Transverse colon (tissue), 3 donors: ENCODE data around the gene ZNF597.

Experiments used
- EP300 ChIP-seq: sonication (generic); formaldehyde crosslinking; IDR thresholded peaks from one replicate; pipeline ENCODE4 v1.6.1; 2017; ENCODE audit warnings: antibody characterized with exemption, low read depth
- POLR2A ChIP-seq: fragments of 450-650 bp; IDR thresholded peaks from one replicate; pipeline ENCODE4 v1.6.1; 2016; ENCODE audit warnings: antibody characterized with exemption, mild to moderate bottlenecking, moderate library complexity
- TF ChIP-seq, protein P1 (sequence below), 5 experiments: fragments of 200-600 bp in 3 of 5; fragments of 450-650 bp in 2 of 5; sonication (generic) in 3 of 5; IDR thresholded peaks; 1 replicate in 2 of 5; 2 replicates in 3 of 5; pipeline ENCODE4 v1.5.1; 2016 to 2017; ENCODE audit warnings: antibody characterized with exemption in 5 of 5, inconsistent platforms in 3 of 5, mild to moderate bottlenecking in 2 of 5, moderate library complexity in 1 of 5

DNA sequence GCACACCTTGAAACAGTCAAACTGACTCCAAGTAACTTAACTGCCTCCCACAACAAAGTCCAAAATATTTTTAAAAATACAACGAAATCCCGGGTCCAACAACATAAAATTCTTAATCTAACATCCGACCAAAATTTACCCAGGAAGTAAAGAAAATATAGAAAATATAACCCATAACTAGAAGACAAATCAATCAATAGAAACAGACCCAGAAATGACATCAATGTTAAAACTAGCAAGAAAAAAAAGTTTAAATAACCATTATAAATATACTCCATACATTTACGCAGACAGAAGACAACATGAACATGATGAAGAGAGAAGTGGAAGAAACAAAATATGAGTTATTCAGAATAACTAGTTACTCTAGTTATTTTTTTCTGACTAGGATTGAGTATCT, 3.7 kb downstream of the ZNF597 start:
- TF ChIP-seq, protein P1, sequence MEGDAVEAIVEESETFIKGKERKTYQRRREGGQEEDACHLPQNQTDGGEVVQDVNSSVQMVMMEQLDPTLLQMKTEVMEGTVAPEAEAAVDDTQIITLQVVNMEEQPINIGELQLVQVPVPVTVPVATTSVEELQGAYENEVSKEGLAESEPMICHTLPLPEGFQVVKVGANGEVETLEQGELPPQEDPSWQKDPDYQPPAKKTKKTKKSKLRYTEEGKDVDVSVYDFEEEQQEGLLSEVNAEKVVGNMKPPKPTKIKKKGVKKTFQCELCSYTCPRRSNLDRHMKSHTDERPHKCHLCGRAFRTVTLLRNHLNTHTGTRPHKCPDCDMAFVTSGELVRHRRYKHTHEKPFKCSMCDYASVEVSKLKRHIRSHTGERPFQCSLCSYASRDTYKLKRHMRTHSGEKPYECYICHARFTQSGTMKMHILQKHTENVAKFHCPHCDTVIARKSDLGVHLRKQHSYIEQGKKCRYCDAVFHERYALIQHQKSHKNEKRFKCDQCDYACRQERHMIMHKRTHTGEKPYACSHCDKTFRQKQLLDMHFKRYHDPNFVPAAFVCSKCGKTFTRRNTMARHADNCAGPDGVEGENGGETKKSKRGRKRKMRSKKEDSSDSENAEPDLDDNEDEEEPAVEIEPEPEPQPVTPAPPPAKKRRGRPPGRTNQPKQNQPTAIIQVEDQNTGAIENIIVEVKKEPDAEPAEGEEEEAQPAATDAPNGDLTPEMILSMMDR (IDR thresholded peaks at IDR 0.05): no peak
- TF ChIP-seq POLR2A (no peak), EP300 (no peak)
